ENCODE results near the gene HINFP. TPM values are rescaled to one million over a fixed set of nuclear protein-coding genes. Genes with fewer than 3 reads are reported as not detected.

The HINFP gene
- total RNA-seq, 3 donors from 2014 or later, result 37.2 to 58.1 (median 42.2) TPM

- ATAC-seq, result no peak
These were observed 3.2 kb upstream of the HINFP start for GRCh38 chr11:119118227-119118626.

GRCh38 chr11:119118946-119119345, 2.4 kb upstream of the HINFP start:
- Histone ChIP-seq H3K9me3 (no peaks in the 10 kb centered on the region), H3K4me1 (ENCODE audit: low read depth) (peaks cover 9% of the 10 kb centered on the region), H3K4me3 (no peak overlapping the region), H3K36me3 (ENCODE audit: low read depth) (no peaks in the 10 kb centered on the region)
- ATAC-seq (no peak), DNase-seq (no peak)
- intact Hi-C loops (cut with DNase I, micrococcal nuclease), result no loop called here
- no peak for TF ChIP-seq CTCF (IDR thresholded peaks at IDR 0.05)

More at GRCh38 chr11:119118227-119118626, 3.2 kb upstream of the HINFP start:
- intact Hi-C loops (cut with DNase I, micrococcal nuclease), result no loop called here
- Histone ChIP-seq H3K4me1 (ENCODE audit: low read depth) (peaks cover 9% of the 10 kb centered on the region), H3K4me3 (no peak overlapping the region), H3K36me3 (ENCODE audit: low read depth) (no peaks in the 10 kb centered on the region), H3K9me3 (no peaks in the 10 kb centered on the region)
- DNase-seq, result no peak
- no peak for TF ChIP-seq CTCF (IDR thresholded peaks at IDR 0.05)

DNA sequence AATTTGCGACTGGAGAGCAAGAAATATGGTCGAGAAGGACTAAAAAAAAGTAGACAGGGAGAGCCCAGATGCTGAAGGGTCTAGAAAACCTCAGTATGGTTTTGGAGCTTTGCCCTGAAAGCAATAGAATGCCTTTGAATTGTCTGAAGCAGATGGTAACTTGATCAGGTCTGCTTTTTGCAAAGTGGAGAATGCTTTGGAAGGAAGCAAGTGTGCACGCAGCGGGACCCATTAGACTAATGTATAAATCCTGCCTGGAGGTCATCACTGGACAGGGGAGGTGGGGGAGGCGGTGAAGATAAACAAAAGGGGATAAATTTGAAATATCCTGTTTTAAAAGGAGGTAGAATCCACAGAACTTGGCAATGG, 757 bp upstream of the HINFP start:
- no peak for DNase-seq
- no peaks in the 10 kb centered on the region for H3K36me3 ChIP-seq (ENCODE audit: low read depth)
- intact Hi-C loops (cut with DNase I, micrococcal nuclease), result no loop called here
- peaks cover 16% of the 10 kb centered on the region for H3K4me1 ChIP-seq (ENCODE audit: low read depth)
- TF ChIP-seq CTCF (IDR thresholded peaks at IDR 0.05), result no peak
- no peaks in the 10 kb centered on the region for H3K9me3 ChIP-seq
- H3K4me3 ChIP-seq, result no peak overlapping the region
- no peak for ATAC-seq

DNA sequence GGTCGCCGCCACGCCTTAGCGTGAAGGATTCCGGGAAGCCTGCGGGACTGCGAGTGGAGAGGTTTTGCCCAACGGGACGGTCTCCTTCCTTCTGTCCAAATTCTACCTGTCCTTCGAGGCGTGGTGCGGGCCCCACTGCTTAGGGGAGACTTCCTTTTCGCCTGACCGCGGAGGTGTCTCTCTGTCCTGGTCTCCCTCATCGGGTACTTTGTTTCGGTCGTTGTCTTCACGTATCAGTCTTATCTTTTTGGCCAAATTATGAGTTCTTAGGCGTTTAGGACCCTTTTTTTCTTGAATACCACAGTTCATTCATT, 388 bp downstream of the HINFP start:
- H3K4me3 ChIP-seq, result peak overlapping the region; percentile 87
- intact Hi-C loops (cut with DNase I, micrococcal nuclease), result no loop called here
- TF ChIP-seq CTCF (IDR thresholded peaks at IDR 0.05), result no peak
- peaks cover 18% of the 10 kb centered on the region for H3K4me1 ChIP-seq (ENCODE audit: low read depth)
- ATAC-seq, result no peak
- no peak for DNase-seq
- no peaks in the 10 kb centered on the region for H3K36me3 ChIP-seq (ENCODE audit: low read depth)
- no peaks in the 10 kb centered on the region for H3K9me3 ChIP-seq

- peak; percentile 58 to 75 (median 60) for DNase-seq
- no peak for TF ChIP-seq CTCF (IDR thresholded peaks at IDR 0.05)
- intact Hi-C loops (cut with DNase I, micrococcal nuclease), result no loop called here
- peak; percentile 47 for ATAC-seq
- no peak overlapping the region for H3K4me3 ChIP-seq
- no peaks in the 10 kb centered on the region for H3K9me3 ChIP-seq
- H3K4me1 ChIP-seq (ENCODE audit: low read depth), result peaks cover 18% of the 10 kb centered on the region
- no peaks in the 10 kb centered on the region for H3K36me3 ChIP-seq (ENCODE audit: low read depth)
These were observed 4.4 kb downstream of the HINFP start for GRCh38 chr11:119125821-119126220.

DNA sequence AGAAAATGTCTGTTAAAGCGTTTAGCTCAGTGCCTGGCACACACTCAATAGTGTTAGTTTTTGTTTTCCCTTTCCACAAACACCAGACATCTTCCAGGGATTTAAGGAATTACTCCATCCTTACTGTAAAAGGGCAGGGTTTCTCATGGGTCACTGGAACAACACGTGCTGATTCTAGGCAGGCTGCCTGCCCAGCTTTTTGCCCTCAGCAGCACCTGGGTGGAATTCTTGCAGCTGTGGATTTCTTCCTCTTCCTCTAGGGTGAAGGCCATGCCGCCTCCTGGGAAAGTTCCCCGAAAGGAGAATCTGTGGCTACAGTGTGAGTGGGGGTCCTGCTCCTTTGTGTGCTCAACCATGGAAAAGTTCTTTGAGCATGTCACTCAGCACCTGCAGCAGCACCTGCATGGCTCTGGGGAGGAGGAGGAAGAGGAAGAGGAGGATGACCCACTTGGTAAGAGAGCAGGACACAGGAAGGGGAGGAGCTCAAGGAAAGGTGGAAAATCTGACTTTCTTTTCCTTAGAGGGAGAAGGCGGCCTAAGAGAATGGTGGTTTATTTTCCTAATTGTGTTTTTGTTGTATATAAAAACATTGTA, 5.4 kb downstream of the HINFP start:
- peak in 1 of 3 donors; percentile 27 for DNase-seq
- no peak for TF ChIP-seq CTCF (IDR thresholded peaks at IDR 0.05)
- intact Hi-C loops (cut with DNase I, micrococcal nuclease), result no loop called here
- Histone ChIP-seq H3K4me3 (no peak overlapping the region), H3K36me3 (ENCODE audit: low read depth) (peaks cover 6% of the 10 kb centered on the region), H3K4me1 (ENCODE audit: low read depth) (peaks cover 18% of the 10 kb centered on the region), H3K9me3 (no peaks in the 10 kb centered on the region)
- peak; percentile 62 for ATAC-seq

Measured in mucosa of descending colon (tissue), 3 donors.